GM19397 (cell line): ENCODE results near the gene SDCBP2.

Source experiments
- ATAC-seq: cut with Tn5 transposase; IDR thresholded peaks from one replicate; pipeline ENCODE4 v1.9.1; 2021; ENCODE audit warnings: mild to moderate bottlenecking, moderate library complexity; ENCODE audit not compliant: unreplicated experiment

Gene SDCBP2

DNA sequence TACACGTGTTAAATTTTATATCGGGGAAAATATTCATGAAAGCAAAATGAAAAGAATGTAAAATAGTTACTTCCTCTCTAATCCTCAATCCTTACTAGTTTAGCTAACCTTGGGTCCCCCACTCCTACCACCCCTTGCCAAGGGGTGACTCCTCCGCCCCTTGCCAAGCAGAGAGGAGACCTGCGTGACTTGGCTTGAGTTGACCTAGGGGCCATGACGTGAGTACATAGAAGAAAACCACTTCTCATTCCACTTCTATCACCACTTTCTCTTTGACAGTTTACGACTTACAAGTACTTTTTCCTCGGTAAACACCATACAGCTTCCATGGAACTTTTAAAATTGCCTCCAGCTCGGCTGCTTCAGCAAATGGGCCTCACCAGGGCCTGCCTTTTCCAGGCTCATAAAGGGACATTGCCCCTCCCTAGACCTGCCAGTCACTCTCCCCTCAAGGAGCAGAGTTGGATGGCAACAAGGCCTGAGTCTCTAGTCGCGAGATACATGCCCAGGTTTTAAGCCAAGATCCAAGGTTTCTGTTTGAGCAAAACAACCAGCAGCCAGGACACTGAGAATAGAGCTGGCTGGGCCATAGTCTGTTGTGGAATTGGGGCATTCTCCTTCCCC, 29.9 kb downstream of the SDCBP2 start:
- no peak for ATAC-seq

DNA sequence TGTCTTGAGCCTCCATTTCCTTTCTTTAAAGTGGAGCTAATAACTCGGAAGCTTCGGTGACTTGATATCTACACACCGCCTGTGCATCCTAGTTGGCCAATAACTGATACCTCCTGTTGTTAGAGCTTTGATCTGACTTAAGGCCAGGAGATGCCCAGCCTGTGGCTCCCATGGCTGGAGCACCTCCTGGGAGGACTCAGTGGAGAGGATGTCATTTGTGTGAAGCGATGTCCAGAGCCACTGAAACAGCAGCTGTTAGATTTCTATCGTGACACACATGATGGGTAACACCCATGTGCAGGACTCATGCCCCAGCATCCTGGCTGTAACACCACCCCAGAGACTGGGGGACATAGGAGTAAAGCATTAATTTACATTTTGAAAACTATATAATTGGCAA, 30.8 kb downstream of the SDCBP2 start:
- ATAC-seq = no peak

DNA sequence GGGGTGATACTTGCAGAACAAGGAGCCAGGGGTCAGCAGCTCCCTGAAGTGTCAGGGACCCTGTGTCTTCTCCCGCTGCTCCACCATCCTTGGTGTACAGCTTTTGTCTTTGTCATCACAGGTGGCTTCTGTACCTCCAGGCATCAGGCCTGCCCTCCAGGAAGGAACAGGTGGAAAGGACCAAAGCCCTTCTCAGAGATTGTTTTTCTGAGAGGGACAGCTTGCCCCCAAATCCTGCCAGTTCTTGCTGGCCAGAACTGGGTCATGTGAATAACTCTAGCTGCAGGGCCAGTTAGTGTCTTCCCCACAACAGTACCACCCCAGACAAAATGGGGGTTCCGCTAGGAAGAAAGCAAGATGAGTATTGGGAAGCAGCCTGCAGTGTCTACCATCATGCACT, 31.5 kb downstream of the SDCBP2 start:
- ATAC-seq = no peak

DNA sequence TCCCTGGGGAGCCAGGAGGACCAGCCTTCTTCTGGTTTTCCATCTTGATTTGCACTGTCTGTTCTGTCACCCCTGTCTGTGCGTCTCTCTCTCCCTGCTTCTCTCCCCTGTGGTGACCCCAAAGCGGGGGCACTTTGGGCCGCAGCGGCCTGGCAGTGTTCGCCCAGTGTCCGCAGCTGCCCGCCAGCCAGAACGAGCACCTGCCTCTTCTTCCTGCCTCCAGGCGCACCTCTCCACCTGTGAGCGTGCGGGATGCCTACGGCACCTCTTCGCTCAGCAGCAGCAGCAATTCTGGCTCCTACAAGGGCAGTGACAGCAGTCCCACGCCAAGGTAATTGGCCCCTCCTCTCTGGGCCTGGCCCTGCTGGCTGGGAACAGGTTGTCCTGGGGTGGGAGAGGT, 32.0 kb downstream of the SDCBP2 start:
- ATAC-seq = no peak

DNA sequence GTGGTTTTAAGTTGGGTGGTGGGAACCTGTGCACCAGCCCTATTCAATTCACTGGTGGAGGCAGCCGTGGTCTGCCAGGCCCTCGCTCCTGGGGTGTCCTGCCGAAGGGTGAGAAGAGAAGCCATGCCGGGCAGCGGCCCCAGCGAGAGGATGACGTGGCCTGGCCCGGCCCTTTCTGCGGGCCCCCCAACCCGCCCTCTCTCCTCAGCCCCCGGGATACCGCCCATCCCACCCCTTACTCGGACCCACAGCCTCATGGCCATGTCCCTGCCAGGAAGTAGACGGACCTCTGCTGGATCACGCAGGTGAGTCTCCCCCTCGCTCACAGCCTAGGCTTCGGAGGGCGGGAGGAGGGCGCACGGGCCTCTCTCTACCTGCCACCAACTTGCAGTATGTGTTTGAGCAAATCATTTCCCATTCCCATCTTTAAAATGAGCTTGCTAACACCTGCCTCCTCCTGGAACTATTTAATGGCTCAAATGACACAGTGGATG, 32.8 kb downstream of the SDCBP2 start:
- ATAC-seq = no peak

- no peak for ATAC-seq
Measured at GRCh38 chr20:1295276-1295930, 33.5 kb downstream of the SDCBP2 start.

DNA sequence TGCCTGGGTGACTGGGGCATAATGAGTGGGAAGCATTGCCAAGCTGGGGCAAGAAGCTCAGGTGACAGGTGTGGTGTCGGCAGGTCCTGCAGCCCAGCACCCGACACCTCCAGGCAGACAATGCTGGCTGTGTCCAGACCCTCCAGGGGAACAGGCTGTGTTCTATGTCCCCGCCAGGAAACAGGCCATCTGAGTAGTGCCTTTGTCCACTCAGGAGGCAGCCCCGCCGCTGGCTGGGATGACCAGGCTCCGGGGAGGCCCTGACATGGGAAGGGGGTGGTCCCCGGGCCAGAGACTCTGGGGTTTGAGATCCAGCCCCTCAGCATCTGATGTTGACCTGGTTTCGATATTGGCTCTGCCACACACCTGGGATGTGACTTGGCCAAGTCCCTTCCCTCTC, 34.4 kb downstream of the SDCBP2 start:
- ATAC-seq = no peak

DNA sequence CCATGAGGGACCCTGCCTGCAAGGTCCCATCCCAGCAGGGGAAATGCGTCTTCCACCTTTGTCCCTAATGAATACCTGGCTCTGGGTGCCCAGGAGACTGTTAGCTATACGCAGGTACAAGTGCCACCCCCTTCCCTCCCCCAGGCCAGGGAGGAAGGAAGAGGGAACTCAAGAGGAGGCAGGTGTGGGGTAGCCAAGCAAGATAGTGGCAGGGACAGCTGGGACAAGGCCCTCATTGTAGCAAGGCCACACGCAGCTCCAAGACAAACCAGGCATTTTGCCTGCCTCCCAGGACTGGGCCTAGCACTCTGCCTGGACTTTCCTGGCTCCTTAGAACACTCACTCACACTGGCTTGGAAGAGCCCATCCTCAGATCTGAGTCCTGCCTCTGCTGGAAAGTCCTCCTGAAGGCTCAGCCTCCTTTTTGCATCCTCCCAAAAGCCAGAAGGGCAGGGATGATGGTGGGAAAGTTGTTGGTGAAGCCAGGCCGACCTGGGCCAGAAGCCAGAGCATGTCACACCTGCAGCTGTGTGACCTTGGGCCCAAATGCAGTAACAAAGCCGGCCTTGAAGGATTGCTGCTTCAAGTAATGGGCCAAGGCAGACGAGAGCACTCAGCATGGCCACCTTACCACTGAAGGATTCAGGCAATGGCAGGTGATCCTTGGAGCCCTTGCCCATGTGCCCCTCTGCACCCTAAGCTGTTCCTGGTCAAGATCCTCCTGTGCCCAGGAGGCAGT, 35.1 kb downstream of the SDCBP2 start:
- no peak for ATAC-seq

DNA sequence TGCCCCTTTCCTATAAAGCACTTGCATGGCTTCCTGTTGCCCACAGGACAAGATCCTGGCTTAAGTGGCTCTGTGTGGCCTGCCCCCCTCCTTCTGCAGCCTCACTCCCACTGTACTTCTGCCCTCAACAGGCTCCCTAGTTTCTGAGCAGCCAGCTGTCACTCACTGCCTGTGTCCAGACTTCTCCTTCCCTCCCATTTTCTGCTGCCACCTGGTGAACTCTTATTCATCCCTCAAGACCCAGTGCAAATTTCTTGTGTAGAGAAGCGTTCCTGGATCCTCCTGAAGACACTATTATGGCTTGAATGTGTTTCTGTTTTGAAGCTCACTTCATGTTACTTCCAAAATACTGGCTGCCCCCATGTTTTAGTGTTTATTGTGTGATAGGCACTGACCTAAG, 36.3 kb downstream of the SDCBP2 start:
- no peak for ATAC-seq

GRCh38 chr20:1291191-1291741, 37.7 kb downstream of the SDCBP2 start:
- no peak for ATAC-seq

DNA sequence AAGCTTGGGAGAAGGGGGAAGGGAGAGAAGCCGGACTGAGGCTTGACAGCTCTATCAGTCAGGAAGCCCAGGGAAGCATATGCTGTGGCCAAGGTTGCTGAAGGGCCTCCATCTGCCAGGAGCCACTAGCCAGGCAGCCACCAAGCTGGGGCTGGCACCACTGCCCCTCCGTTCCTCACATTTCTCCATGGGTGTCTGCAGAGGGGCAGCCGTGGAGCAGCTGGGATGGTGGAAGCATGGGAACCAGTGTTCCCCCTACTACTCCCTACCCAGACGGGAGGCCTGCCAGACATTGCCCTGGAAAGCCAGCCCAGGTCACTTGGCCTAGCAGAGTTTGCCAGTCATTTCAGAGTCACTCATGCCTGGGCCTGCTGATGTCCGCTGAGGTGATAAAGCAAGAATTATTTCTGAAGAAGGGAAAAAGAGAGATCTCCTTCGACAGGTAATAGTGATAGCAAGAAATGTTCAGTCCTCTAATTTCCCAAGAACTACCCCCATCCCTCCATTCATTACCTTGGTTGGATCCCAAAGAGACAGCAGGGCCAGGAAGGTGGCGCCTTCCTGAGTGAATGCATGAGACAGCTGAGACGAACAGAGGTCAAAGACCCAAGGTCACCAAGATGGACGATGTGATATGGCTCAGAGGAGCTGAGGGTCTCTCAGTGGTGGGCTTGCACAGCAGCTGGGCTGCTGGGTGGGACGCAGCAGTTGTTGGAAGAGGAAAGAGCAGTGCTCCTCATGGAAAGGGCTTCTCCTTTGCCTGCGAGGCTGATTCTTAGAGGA, 41.0 kb downstream of the SDCBP2 start:
- no peak for ATAC-seq

DNA sequence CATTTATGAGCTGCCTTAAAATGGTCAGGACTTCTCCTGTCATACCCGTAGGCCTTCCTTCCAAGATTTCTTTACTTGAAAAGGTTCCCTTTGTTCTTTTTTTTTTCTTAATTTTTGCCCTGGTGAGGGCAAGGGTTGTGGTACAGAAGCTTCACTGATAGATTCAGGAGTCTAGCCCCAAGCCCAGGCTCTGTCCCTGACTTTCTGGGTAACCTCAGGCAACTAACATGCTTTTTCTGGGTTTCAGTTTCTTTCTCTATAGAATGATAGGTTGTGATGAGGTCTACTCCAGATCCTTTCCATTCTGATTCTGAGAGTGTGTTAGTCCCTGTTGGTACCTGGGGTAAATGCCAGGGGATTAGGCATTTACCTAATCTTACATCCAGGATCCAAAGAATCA, 41.6 kb downstream of the SDCBP2 start:
- ATAC-seq = no peak

DNA sequence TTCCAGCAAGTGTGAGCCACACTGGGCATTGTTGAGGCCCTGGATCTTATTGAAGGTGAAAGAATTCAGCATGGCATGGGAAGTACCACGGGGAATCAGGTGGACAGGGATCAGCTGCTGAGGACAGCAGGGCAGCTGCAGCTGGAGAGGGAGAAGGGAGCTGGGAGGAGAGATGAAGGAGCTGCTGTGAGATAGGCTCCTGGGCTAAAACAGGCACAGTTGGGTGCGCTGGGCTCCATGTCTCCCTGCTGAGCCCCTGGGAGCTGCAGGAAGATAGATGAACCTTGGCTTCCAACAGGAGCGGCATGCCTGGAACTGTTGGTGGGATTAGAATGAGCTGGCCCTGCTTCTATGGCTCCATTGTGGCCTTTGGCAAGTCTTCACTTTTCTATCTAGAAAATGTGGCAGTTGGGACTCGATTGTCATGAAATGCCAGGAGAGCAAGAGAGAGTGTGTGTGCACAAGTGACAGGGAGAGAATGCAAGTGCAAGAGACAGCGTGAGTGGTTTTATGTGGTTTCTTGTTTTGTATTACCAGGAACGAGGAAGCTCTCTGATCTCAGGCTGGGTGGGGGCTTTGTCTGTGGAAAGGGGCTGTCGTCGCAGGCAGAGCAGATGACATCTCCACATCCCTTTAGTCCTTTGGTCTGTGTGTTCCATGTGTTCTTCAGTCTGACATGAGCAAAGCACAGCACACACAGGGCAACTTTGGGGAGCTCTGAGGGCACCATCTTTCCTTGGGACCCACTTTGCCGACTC, 42.5 kb downstream of the SDCBP2 start:
- ATAC-seq = no peak

DNA sequence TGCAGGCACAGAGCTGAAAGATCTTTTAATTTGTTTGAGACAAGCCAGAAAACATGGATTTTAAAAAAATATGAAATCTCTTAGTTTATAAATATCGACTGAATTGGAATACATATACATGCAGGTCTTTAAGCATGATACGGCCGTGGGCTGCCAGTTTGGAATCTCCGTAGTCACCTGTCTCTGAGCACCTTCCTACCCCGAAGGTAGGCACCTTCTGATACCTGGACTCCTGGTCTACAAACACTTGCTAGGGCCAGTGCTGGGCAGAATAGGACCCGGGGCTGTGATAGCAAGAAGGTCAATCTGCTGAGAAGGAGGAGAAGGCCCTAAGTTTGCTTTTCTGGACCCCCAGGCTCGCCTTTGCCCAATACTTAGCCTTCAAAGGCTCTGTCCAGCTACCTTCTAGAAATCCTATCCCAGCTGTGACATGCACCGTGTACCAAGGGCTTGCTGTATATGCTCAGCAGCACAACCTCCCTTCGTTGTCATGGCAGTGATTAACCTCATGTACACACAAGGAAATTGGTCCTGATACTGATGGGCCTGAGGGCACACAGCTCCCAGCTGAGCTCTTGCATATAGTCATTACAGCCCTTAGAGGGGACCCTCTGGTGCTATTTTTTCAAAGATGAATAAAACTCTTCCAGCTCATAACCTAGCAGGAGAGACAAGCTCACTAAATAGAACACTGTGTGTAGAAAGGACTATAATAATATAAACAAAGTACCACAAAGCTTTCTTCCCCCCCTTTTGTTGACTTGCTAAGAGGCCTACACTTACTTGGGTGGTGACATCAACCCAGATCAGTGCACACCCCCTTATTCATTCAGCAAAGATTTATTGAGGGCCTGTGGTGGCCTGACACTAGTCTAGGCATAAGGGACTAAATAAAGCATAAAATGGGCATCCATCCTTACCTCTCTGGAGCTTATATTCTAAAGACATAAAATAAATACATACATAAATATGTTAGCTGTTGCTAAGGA, 45.1 kb downstream of the SDCBP2 start:
- ATAC-seq = no peak

- ATAC-seq = no peak
Measured at GRCh38 chr20:1282966-1283365, 46.0 kb downstream of the SDCBP2 start.

DNA sequence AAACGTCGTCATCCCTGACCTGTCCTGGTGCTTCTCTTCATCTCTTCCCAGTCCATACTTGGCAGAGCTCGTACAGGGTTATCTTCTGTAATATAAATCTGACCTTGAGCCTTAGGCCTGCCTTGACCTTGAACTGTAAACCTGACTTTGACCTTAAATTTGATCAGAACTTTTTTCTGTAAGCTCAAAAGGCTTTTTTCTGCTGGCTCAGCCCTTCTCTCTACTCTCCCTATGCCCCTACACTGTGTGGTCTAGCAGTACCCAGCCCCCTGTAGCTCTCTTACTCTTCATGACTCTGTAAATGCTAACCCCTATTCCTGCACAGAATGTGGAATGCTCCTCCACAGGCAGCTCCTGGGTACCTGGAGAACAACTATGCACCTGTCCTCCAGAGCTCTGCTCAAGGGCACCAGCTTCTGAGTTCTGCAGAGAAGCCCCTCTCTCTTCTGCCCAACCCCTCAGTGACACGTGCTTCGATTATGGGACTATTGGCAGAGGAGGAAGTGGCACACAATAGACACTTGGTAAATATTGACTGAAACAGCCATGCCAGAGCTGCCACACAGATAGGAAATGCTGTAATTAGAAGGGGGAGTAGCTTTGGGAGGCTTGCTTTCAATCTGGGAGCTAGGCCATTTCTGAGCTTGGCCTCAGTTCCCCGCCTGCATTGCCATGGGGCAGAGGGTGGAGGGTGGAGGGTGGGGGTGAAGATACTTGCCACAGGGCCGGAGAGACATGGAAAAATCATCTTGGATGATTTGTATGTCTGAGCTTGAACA, 47.5 kb downstream of the SDCBP2 start:
- ATAC-seq = no peak

- ATAC-seq = no peak
Measured at GRCh38 chr20:1280195-1281102, 48.5 kb downstream of the SDCBP2 start.
